Right ventricle myocardium superior (tissue), 1 donor: ENCODE data around the gene POTEH. TPM values are rescaled to one million over a fixed set of nuclear protein-coding genes. Genes with fewer than 3 reads are reported as not detected.
A peak's percentile ranks its signal among the peaks of the same experiment; 100 is the strongest.
"Not testable (repeated sequence)": the region's sequence is repeated elsewhere in the genome, so short reads cannot be mapped to it uniquely, and the experiment has no call there.

Experiments
- ATAC-seq: fragments of 200-7000 bp; cut with Tn5 transposase; one replicate; pipeline ENCODE4 v1.9.1; 2020; ENCODE audit warnings: mild to moderate bottlenecking; ENCODE audit not compliant: poor library complexity
- DNase-seq: peaks from one replicate; pipeline ENCODE4 v3.0.0-alpha.2; 2020
- intact Hi-C: fragments of 100-400 bp; cut with DNase I; formaldehyde crosslinking; loops from one replicate; pipeline ENCODE4 v1.11.2; 2022
- total RNA-seq: library from RNA; stranded (reverse); fragmentation: NEBNext Ultra II Directional; extraction: Animal tissue kit (Norgen Biotek cat#: 25700); gene quantifications from one replicate; pipeline ENCODE4 v1.2.1, GENCODE V29; 2021
- donor health status: DM: no; HTN: yes; CAD: no; lungs with severe emphysema.

The POTEH gene
- total RNA-seq, 1 donor from 2014 or later = not detected

DNA sequence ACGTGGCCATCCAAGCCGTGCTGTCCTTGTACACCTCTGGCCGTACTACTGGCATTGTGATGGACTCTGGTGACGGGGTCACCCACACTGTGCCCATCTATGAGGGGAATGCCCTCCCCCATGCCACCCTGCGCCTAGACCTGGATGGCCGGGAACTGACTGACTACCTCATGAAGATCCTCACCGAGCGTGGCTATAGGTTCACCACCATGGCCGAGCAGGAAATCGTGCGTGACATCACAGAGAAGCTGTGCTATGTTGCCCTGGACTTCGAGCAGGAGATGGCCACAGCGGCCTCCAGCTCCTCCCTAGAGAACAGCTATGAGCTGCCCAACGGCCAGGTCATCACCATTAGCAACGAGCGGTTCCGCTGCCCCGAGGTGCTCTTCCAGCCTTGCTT, 32.1 kb downstream of the POTEH start:
- intact Hi-C loops, DNase-seq, ATAC-seq: not testable (repeated sequence)

DNA sequence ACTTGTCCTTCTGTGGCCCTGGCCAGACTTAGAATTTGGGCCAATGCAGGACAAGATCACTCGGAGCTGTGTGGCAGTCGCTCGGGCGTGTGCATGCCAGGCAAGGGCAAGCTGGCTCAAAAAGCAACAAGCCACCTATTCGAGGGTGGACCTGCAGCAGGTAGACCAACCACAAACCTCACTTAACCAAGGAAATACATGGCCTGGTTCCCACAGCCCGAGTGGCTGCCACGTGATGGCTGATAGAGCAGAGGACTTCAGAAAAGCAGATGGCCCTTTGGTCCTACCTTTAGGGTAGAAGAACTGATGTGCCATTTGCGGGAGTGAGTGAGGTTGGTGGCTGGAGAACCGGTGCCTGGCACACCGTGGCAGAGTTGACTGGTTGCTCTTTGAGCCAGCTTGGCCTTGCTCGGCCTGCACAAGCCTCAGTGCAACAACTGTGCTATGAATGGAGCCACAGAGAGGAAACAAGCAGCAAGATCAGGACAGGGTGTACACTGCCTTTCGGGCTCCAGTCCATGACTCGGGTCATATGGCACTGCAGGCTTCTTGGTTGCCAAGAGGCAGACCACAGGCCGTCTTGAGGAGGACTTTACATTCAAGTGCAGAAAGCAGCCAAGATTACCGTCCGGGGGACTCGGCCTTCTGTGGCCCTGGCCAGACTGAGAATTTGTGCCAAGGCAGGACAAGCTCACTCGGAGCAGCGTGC, 39.5 kb downstream of the POTEH start:
- DNase-seq, ATAC-seq, intact Hi-C loops: not testable (repeated sequence)

DNA sequence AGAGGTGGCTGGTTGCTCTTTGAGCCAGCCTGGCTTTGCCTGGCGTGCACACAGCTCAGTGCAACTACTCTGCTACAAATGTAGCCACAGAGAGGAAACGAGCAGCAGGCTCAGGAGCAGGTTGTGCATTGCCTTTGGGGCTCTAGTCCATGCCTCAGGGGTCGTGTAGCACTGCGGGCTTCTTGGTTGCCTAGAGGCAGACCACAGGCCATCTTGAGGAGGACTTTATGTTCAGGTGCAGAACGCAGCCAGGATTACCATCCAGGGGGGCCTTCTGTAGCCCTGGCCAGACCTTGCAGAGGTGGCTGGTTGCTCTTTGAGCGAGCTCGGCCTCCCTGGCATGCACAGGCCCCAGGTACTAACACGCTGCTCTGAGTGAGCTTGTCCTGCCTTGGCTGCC, 41.2 kb downstream of the POTEH start:
- ATAC-seq, intact Hi-C loops, DNase-seq: not testable (repeated sequence)

DNA sequence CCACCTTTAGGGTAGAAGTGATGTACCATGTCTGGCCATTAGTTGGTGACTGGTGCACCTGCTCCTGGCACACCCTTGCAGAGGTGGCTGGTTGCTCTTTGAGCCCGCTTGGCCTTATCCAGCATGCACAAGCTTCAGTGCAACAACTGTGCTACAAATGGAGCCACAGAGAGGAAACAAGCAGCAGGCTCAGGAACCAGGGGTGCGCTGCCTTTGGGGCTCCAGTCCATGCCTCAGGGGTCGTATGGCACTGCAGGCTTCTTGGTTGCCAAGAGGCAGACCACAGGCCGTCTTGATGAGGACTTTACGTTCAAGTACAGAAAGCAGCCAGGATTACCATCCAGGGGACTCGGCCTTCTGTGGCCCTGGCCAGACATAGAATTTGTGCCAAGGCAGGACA, 44.6 kb downstream of the POTEH start:
- ATAC-seq, DNase-seq, intact Hi-C loops: not testable (repeated sequence)

DNA sequence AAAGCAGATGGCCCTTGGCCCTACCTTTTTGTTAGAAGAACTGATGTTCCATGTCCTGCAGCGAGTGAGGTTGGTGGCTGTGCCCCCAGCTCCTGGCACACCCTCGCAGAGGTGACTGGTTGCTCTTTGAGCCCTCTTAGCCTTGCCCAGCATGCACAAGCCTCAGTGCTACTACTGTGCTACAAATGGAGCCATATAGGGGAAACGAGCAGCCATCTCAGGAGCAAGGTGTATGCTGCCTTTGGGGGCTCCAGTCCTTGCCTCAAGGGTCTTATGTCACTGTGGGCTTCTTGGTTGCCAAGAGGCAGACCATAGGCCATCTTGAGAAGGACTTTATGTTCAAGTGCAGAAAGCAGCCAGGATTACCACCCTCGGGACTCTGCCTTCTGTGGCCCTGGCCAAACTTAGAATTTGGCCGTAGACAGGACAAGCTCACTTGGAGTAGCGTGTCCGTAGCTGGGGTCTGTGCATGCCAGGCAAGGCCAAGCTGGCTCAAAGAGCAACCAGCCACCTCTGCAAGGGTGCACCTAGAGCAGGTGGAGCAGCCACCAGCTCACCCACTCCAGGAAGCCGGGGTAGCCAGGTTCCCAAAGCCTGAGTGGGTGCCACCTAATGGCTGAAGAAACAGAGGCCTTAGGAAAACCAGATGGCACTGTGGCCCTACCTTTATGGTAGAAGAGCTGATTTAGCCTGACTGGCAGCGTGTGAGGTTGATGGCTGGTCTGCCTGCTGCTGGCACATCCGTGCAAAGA, 48.5 kb downstream of the POTEH start:
- ATAC-seq, DNase-seq, intact Hi-C loops: not testable (repeated sequence)

DNA sequence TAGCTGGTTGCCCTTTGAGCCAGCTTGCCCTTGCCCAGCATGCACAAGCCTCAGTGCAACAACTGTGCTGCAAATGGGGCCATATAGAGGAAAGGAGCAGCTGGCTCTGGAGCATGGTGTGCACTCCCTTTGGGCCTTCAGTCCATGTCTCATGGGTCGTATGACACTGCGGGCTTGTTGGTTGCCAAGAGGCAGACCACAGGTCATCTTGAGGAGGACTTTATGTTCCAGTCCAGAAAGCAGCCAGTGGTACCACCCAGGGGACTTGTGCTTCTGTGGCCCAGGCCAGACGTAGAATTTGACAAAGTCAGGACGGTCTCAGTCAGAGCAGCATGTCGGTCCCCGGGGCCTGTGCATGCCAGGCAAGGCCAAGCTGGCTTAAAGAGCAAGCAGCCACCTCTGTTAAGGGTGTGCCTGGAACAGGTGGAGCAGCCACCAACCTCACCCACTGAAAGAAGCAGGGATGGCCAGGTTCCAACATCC, 49.1 kb downstream of the POTEH start:
- ATAC-seq, intact Hi-C loops, DNase-seq: not testable (repeated sequence)

DNA sequence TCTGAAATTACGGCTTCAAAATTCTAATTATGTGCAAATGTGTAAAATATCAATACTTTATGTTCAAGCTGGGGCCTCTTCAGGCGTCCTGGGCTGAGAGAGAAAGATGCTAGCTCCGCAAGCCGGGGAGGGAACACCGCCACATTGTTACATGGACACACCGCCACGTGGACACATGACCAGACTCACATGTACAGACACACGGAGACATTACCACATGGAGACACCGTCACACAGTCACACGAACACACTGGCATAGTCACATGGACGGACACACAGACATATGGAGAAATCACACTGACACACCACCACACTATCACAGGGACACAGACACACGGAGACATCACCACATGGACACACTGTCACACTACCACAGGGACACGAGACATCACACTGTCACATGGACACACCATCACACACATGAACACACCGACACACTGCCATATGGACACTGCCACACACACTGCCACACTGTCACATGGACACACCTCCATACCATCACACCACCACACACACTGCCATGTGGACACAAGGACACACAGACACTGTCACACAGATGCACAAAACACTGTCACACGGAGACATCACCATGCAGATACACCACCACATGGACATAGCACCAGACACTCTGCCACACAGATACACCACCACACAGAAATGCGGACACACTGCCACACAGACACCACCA, 58.0 kb downstream of the POTEH start:
- intact Hi-C loops, DNase-seq, ATAC-seq: not testable (repeated sequence)

DNA sequence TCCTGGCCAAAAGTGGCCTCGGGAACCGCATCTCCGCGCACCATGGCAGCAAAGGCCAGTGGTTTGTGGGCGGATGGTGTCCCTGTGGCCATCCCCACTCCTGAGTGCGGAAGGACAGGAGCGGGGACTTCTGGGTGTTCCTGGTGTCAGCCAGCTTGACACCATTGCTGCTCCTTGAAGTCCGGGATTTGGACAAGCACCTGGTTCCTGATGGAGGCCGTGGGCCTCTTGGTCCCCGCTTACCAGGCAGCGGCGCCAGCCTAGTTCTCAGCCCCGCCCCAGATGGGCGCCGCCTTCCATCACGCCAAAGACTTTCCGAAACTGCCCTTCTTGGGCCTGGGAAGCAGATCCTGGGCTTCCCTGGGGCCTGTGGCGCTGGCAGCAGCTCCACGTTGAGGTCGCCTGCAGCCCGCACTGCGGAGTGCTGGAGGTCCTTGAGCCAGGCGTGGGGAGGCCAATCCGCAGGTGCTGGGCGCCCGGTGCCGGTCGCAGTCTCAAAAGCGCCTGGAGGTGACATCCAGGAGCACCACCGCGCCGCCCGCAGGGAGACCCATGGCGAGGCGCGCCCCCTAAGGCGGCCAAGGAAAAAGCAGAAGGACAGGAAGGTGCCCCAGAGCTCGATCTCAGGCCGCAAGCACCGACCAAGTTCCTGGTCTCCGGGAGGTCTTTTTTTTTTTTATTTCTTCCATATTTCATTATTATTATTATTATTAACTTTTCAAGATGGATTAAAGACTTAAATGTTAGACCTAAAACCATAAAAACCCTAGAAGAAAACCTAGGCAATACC, 59.5 kb downstream of the POTEH start:
- ATAC-seq, DNase-seq, intact Hi-C loops: not testable (repeated sequence)

DNA sequence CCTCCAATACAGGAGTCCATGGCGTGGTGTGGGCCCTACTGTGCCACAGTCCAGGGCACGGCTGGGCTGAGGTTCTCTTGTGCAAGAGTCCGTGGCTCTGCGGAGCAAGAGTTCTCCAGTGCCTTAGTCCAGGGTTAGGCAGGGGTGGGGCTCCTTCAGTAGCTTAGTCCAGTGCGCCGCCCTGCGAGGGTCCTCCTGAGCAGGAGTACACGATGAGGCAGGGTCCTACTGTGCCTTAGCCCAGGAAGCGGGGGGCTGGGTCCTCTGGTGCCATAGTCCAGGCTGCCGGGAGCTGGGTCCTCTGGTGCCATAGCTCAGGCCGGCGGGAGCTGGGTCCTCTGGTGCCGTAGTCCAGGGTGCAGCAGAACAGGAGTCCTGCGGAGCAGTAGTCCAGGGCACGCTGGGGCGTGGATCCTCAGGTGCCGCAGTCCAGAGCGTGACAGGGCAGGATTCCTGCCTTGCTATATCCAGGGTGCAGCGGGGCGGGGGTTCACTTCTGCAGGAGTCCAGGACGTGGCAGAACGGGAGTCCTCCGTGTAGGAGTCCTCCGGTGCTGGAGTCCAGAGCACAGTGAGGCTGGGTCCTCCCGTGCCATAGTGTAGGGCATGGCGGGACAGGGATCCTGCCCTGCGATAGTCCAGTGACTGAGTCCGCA, 69.7 kb downstream of the POTEH start:
- DNase-seq, ATAC-seq, intact Hi-C loops: not testable (repeated sequence)

DNA sequence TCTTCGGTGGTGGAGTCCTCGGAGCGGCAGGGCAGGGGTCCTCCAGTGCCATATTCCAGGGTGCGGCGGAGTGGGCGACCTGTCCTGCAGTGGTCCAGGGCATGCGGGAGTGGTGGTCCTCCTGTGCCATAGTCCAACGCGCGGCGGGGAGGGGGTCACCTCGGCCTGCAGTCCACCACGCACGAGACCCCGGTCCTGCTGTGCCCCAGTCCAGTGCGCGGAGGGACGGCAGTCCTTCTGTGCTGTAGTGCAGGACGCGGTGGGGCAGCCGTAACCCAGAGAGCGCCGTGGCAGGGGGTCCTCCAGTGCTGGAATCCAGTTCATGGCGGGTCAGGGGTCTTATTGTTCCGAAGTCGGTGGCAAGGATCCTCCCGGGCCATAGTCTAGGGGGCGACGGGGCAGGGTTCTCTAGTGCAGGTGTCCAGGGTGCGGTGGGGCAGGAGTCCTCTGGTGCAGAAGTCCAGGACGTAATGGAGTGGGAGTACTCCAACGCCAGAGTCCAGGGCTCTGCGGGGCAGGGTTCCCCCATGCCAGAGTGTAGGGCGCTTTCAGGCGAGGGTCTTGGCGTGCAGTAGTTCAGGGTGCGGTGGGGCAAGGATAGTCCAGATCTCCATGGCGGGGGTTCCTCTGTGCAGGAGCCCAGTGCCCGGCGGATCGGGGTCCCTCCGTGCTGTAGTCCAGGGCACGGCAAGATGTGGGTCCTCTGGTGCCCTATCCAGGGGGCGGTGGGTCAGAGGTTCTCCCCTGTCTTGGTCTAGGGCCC, 70.7 kb downstream of the POTEH start:
- ATAC-seq, intact Hi-C loops: not testable (repeated sequence)
- DNase-seq = peak; percentile 14

DNA sequence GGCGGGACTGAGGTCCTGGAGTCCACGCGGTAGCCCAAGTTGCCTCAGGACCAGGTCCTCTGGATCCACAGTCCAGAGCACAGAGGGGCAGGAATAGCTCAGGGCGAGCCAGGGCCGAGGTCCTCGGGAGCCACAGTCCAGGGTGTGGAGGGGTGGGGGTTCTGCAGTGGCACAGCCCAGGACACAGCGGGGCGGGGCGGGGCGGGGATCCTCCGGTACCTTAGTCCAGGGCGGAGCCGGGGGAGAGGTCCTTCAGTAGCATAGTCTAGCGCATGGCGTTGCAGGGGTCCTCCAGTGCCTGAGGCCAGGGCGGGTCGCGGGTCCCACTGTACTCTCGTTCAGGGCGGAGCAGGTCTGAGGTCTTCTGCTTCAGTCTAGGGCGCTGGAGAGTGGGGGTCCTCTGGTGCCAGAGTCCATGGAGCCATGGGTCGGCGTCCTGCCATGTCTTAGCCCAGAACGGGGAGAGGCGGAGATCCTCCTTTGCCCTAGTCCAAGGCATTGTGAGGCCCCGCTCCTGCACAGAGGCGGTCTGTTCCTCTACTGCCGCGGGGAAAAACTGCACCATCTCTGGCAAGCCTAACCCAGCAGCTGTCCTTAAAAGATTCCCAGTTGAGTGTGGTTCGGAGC, 71.4 kb downstream of the POTEH start:
- DNase-seq = peak; percentile 15
- intact Hi-C loops, ATAC-seq: not testable (repeated sequence)

DNA sequence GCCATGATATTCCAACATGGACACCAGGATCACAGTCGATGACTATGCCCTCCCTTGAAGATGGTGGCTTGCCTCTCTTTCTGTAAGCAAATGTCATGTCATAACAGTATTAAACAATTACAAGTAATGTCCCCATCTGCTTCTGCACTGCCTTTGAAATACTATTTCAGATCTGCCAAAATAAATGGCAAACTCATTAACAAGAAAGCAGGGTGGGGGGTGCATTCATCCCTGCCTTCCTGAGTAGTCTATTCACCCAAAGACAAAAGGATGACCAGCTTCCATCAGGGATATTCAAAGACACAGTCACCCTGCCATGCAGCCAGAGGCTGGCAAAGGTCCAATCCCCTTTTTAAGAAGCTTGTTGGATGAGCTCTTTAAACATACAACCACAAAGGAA, 73.7 kb downstream of the POTEH start:
- DNase-seq, intact Hi-C loops, ATAC-seq: not testable (repeated sequence)

Other genes starting within 250 kb of the POTEH start
- not detected for gene OR11H1, start 161.8 kb upstream of the POTEH start, total RNA-seq